GM19099 (cell line): ENCODE measurements around the gene SIAH1.

Source experiments
- POLR2A ChIP-seq: IDR thresholded peaks from 3 replicates; pipeline ENCODE4 v1.6.1; 2011; ENCODE audit warnings: low read depth; ENCODE audit not compliant: insufficient read length; ENCODE audit errors: extremely low read depth

SIAH1 gene

DNA sequence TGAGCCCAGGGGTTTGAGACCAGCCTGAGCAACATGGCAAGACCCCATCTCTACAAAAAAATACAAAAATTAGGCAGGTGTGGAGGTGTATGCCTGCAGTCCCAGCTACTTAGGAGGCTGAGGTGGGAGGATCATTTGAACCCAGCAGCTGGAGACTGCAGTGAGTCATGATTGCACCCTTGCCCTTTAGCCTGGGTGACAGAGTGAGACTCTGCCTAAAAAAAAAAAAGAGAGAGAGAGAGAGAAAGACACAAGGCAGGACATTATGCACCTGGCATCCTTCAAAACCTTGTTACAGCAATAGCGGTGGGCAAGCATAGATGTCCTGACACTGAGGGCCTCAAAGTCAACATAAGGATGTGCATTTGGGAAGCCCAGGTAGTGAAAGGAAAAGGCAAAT lies 19.9 kb upstream of the SIAH1 start:
- TF ChIP-seq POLR2A, result no peak

DNA sequence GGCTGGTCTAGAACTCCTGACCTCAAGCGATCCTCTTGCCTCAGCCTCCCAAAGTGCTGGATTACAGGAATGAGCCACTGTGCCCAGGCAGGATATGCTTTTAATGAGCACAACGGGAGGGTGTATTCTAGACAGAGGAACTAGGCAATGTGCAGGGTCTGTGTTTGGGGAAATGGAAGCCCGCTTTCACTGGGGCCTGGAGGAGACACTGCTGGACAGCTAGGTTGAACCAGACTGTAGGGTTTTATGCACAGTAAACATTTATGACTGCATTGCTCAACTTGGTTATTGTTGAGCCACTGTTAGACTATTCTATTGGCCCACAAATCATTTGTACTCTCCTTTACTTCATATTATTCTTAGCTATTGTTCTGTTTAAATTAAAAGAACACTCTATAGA lies 10.2 kb upstream of the SIAH1 start:
- no peak for TF ChIP-seq POLR2A

DNA sequence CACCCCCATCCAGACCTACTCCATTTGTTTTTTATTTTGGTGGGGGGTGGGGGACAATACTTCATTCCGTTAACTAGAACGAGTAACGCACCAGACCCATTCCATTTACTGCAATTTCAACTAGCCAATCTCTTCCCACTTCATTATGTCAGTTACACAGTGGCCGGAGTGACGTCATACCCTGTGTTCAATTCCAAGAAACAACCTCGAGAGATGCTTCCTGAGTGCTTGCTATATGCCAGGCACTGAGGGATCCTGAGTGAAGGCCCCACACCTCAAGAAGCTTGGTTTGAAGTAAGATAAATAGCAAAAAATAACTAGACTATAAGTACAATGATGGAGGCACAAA lies 9.1 kb upstream of the SIAH1 start:
- no peak for TF ChIP-seq POLR2A

DNA sequence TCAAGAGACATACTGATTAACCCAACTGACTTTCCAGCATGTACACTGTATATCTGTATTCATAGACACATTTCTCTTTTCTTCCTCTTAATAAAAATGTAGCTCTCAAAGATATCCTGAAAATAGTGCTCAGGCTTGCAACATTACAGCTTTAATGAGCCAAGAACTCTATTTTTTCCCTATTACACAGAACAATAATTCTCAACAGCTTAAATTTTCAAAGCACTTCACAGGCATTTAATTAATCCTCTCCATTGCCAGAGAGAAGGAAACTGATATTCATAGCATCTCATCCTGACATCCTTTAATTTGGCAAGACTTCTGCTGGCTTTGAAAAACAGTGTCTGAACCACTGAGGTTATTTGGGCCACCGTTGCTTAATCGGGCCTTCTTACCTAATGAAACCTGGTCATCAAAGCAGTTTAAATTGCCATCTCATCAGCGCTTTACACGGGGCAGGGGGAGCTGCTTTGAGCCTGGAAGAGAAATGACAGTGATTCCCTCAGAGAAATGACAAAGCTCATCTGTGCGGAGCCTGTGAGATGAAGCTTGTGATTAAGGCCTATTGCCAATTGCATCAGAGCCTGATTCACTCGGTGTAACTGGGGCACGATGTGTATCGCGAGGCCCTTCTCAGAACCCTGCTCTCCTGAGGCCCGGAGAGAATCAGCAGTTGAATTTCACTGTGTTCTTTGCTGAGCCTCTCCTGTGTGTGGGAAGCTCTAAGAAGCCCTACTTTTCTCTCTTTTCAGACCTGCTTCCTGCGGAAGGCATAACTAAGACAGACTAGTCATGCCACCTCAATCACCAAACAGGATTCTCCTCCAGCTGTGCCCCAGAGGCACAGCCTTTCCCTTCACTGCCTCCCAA lies 8.5 kb upstream of the SIAH1 start:
- no peak for TF ChIP-seq POLR2A

DNA sequence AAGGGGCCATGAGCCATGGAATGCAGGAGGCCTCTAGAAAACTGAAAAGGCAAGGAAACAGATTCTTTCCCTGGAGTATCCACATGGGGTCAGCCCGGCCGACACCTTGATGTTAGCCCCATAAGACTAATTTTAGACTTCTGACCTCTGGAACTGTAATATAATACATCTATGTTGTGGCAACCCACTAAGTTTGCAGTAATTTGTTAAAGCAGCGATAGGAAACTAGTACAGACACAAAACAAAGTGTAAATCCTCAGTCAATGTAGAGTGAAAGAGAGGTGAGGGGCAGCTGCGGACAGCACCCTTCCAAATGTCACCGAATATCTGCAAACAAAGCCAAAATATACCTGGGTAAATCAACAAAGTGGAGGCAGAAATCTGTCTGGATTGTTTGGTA lies 7.2 kb upstream of the SIAH1 start:
- no peak for TF ChIP-seq POLR2A

DNA sequence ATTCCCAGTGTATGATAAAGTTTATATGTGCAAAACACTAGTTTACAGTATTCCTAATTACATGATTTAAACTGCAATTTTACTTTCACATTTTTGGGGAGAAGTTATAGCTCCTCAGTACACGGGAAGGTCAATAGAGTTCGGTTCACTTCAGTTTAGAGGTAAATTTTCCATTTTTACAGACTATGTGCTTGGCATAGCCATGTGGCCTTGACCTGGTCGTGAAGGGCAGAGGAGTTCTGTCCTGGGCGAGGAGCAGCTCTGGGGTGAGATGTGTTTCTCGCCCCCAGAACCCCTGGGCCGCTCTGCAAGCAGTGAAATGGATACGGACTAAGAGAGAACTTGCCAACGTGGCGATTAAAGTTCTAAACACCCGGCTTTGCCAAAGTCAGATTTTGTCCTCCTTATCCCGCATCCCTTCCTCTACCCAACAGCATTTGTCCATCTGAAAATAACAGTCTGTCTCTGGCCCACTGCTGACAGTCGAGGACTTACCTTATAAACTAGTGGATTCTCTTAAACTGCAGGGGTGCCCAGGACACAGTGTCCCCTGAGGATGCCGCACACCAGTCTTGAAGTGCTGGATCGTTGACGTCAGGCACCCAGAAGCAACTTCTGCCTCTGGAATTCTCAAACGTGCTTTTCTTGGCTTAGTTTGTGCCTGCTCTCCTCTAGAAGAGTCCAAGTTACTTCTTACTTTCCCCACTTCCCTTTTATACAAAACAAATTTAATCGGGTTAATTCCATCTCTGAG lies 1.5 kb upstream of the SIAH1 start:
- no peak for TF ChIP-seq POLR2A

DNA sequence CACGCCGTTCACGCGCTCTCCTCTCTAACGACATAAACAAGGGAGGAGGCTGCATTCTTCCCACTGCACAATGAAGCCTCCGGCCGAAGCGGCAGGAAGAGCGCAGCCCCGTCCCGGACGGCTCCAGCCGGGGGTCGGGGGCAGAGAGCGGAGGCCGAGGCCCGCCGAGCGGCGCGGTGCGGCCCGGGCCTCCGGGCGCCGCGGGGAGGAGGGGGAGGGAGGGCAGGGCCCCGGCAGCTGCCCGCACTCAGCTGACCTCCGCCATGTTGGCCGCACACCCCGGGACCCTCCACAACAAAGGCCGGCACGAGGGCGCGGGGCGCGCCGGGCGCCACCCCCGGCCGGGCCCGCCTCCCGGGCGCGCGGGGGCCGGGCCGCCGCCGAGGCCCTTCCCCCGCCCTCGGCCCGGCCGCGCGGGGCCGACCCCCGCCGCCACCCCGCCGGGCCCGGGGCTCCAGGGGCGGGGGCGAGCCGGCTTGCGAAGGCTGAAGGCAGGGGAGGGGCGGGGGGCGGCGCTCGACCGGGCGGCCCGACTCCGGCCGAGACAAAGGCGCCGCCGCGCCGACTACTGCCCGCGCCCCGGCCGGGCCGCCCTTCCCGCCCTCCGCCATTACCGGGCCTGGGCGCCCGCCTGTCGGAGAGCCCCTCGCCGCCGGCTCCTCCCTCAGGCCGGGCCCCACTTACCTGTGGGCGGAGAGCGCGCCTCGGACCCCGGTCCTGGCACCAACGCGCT lies 527 bp downstream of the SIAH1 start:
- TF ChIP-seq POLR2A, result no peak

DNA sequence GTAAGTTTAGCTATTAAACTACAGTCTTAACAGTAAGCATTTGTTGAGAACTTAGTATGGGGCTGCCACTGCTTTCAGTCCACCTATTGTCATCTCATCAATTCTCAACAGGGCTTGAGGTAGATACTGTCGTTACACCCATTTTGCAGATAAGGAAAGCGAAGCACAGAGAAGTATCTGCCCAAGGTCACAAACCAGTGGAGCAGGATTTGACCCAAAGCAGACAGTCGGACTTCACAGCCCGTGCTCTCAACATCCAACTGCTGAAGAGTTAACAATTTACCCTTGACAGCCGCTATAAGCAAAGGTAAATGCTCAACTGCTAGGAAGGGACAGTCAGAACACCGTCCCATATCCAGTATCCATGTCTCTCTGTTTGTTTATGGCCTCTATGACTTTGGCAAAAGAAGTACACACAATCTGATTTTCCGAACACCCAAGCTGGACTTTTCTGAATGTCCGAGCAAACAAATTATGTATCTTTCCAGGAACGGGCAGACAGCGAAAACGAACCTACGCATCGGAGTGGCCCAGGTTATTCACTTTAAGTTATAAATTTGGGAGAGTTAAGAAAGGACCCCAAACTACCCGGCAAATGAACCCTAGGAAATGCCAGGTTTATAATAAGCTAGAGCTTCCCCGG lies 1.2 kb downstream of the SIAH1 start:
- no peak for TF ChIP-seq POLR2A

DNA sequence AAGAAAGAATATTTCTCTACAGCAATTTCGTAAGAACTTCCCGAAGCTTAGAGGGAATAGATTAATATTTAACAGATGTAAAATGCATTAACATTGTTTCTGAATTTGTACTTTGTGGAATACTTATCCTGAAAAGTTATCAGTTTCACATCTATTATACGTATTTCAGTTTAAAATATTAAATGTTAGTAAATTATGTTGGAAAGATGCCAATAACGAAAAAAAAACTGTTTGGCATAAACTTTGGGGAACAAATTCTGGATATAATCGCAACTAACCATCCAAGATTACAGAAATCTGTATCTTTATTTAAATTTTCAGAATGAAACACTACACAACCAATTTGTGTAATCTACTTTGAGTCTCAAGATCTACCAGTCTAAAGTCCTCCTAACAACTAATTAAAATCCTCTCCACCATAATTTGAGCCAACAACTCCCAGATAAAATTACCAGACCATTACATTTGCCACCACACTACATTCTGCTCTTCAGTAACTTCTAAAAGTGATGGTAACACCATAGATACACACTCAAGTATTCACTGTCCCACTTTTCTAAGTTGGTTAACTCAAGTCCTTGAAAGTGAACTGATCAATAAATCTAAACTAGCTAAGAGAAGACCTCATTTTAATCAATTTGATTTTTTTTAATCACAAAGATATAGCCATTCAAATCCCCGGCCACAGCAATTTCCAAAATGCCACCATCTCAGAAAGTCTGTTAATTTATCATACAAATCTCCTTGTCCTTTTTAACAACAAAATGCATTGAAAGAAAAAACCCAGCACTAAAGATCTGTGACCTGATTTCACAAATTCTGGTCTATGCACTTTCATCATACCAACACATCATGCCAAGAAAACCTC lies 2.0 kb downstream of the SIAH1 start:
- TF ChIP-seq POLR2A, result no peak

DNA sequence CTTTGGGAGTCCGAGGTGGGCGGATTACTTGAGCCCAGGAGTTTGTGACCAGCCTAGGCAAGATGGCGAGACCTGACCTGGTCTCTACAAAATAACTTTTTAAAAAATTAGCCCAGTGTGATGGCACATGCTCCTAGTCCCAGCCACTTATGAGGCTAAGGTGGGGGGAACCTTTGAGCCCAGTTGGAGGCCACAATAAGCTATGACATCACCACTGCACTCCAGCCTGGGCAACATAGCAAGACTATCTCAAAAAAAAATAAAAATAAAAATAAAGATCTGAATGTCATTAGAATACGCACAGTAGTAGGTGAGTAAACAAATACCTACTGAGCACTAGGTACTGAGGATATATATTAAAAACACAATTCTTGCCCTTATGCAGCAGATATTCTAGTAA lies 3.1 kb downstream of the SIAH1 start:
- TF ChIP-seq POLR2A, result no peak

DNA sequence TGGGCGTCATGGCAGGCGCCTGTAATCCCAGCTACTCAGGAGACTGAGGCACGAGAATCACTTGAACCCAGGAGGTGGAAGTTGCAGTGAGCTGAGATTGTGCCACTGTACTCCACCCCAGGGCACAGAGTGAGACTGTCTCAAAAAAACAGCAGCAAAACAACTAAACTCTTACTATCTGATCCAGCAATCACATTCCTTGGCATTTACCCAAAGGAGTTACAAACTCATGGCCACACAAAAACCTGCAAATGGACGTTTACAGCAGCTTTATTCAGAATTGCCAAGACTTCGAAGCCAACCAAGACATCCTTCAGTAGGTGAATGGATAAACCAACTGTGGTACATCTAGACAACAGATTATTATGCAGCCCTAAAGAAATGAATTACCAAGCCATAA lies 4.0 kb downstream of the SIAH1 start:
- TF ChIP-seq POLR2A, result no peak

DNA sequence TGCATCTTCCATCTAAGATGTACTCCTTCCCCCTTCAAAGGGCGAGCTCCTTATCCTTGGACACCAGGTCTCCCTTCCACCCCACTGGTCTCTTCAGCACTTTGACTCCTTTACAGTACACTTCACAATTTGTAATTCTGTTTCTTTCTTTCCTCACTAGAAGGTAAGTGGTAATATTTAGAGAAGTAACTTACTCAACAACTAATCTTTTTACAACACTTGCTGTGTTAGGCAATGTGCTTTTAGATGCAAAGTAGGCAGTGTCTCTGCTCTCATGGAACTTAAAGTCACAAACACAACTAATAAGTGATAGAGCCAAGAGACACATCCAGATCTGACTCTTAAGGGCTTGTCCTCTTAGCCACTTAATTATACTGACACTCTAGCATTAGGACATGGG lies 6.4 kb downstream of the SIAH1 start:
- TF ChIP-seq POLR2A, result no peak

DNA sequence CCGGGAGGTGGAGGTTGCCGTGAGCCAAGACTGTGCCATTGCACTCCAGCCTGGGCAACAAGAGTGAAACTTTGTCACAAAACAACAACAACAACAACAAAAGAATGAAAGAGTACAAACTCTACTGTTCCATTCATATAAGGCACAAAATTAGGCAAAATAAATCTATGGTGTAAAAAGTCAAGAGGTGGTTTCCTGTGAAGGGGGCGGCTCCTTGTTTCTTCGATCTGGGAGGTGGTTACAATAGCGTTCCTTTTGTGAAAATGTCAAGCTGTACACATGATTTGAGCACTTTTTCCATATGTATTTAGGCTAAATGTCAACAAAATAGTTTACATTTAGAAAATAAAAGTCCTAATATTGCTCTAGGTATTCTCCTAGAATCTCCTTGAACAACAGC lies 6.9 kb downstream of the SIAH1 start:
- no peak for TF ChIP-seq POLR2A

DNA sequence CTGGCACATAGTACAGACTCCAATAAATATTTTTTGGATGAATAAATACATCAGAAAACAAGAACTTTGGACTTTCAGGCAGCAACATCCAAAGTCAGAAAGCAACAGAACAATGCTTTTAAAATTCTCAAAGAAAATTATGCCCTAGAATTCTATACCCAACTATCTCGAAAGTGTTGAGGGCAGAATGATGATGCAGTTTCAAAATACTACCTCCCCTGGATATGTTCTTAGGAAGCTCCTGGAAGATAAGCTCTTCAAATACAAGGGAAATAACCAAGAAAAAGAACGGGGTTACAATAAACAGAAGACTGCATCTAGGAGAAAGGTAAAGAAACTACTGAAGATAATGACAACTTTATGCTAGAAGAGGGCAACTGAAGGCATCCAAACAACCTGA lies 11.0 kb downstream of the SIAH1 start:
- TF ChIP-seq POLR2A, result no peak
